GM19023 (cell line): ENCODE results near the gene TULP4.
"Not testable (repeated sequence)": the region's sequence is repeated elsewhere in the genome, so short reads cannot be mapped to it uniquely, and the experiment has no call there.

Experiments
- ATAC-seq: cut with Tn5 transposase; IDR thresholded peaks from one replicate; pipeline ENCODE4 v1.9.1; 2021; ENCODE audit warnings: mild to moderate bottlenecking, moderate library complexity; ENCODE audit not compliant: unreplicated experiment

The TULP4 gene

DNA sequence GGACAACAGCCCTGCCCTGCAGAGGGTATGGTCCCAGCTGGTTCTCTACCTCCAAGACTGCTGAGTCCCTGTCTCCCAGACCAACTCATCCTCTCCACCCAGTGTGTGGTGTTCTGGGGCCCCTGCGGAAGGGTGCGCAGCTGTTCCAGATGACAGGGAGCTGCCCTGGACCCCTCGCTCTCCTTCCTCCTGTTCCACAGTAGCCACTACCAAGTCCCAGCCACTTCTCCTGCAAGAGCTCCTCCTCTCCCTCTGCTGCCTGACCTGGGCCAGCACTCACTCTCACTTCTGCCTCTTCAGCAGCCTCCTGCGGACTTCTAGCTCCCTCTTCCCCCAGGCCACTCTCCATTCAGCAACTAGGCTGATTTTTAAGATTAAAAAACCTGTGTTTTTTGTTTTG is 207.5 kb downstream of the TULP4 start:
- ATAC-seq: no peak

DNA sequence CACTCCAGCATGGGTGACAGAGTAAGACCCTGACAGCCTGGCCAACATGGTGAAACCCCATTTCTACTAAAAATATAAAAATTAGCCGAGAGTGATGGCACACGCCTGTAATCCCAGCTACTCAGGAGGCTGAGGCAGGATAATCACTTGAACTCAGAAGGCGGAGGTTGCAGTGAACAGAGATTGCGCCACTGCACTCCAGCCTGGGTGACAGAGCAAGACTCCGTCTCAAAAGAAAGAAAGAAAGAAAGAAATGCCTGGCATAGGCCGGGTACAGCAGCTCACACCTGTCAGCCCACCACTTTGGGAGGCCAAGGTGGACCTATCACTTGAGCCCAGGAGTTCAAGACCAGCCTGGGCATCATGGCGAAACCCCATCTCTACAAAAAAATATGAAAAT is 208.7 kb downstream of the TULP4 start:
- ATAC-seq: not testable (repeated sequence)

DNA sequence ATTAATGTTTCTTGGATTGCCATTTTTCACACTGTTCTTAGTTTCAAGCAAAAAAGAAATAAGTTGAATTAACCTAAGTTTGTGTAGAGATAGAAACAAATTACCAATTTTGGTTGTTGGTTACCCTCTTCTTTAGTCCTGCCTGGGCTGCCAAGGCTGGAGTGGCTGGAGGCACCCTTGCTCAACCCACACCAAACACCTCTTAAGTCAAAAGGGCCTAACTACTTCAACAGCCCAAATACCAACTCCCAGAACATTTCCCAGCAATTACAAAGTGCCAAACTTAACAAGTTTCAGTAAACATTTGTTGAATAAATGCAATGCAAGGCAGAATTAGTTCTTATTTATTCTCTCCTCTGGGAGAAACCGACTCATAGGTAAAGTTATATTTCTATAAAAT is 209.5 kb downstream of the TULP4 start:
- ATAC-seq: no peak

DNA sequence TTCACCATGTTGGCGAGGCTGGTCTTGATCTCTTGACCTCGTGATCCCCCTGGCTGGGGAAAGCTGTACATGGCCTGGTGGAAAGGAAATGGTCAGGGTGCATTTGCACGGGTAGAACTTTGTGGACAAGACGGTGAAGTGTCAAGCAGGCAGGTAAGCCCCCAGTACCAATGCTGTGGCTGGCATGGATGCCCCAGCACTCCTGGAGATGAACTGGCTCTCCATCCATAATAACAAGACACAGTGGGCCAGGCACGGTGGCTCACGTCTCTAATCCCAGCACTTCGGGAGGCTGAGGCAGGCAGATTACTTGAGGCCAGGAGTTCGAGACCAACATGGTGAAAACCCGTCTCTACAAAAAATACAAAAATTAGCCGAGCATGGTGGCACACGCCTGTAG is 210.4 kb downstream of the TULP4 start:
- ATAC-seq: no peak

DNA sequence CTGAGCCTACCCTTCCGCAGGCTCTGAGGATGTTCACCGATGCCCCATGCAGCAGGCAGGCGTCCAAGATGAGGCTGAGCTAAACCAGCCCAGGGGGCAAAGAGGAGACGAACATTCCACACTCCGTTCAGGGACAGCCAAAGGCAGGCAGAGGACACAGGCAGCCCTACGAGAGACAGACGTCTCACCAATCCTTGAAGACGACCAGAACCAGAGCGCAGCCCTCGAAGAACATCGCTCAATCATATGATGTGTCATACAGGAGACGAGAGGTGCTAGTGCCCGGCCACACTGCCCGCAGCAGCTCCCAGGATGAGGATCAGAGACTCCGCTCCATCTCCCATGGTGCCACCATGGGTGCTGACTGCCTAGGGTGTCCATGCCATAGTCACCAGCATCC is 212.0 kb downstream of the TULP4 start:
- no peak for ATAC-seq

DNA sequence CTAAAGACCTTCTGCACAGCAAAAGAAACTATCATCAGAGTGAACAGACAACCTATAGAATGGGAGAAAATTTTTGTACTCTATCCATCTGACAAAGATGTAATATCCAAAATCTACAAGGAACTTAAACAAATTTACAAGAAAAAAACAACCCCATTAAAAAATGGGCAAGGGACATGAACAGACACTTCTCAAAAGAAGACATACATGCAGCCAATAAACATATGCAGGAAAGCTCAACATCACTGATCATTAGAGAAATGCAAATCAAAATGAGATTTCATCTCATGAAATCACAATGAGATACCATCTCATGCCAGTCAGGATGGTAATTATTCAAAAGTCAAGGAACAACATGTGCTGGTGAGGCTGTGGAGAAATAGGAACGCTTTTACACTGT is 215.6 kb downstream of the TULP4 start:
- not testable (repeated sequence) for ATAC-seq

DNA sequence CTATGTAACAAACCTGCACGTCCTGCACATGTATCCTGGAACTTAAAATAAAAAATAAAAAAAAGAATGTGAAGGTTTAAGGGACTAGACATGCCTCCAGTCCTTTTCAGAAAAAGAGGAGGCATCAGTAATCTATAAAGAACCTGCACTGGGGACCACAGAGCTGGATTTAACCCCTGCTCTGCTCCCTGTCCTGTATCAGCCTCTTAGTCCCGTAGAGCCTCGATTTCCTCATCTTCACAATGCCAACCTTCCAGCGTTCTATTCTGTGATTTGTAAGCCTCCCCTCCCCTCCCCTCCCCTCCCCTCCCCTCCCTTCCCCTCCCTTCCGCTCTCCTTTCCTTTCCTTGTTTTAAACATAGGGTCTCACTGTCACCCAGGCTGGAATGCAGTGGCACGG is 216.6 kb downstream of the TULP4 start:
- ATAC-seq: no peak

DNA sequence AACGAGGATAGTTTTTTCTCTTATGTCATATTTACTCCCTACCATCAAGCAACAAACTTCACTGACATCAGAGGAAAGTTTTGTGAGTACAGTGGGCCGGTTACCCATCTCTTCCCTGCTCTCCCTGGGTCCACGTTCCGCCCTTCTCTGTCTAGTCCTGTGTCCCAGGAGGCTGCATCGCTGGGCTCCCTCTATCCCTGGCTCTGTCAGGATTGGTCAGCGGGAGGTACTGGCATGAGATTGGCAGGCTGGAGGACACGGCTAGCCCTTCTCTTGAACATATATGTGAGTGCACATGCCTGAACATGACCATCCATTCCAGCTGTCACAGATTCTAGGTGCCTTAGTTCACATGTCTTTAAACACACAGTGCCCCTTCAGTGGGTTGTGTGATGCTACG is 217.4 kb downstream of the TULP4 start:
- ATAC-seq: no peak

DNA sequence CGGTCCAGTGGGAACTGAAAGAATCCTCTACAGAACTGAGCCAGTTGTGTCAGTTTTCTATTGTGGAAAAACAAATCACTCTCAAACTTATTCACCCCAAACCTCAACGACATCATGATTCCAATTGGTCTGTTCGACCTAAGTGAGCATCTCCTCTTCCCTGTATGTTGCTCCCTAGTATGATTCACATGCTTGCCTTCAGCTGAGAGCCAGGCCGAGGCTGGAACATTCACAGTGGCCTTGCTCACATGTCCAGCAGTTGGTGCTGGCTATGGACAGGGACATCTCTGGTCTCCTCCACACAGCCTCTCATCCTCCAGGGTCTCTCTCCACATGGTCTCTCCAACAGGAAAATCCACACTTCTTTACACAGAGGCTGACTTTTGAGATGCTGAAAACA is 219.3 kb downstream of the TULP4 start:
- no peak for ATAC-seq

DNA sequence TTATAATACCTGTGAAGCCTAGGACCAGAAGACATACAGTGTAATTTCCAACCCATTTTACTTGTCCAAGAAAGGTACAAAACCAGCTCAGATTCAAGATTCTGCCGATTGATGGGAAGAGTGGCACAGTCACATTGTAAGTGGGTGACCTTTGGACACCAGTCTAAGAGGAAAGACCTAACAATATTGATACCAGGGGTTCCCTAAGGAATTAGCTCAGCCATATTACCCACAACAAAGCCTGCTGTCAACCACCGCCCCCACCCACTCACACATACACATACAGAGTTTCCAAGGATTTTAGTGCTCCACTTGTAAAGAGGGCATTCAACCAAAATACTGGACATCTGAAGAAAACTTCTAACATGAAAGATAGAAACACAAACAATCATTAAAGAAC is 219.7 kb downstream of the TULP4 start:
- ATAC-seq: no peak

DNA sequence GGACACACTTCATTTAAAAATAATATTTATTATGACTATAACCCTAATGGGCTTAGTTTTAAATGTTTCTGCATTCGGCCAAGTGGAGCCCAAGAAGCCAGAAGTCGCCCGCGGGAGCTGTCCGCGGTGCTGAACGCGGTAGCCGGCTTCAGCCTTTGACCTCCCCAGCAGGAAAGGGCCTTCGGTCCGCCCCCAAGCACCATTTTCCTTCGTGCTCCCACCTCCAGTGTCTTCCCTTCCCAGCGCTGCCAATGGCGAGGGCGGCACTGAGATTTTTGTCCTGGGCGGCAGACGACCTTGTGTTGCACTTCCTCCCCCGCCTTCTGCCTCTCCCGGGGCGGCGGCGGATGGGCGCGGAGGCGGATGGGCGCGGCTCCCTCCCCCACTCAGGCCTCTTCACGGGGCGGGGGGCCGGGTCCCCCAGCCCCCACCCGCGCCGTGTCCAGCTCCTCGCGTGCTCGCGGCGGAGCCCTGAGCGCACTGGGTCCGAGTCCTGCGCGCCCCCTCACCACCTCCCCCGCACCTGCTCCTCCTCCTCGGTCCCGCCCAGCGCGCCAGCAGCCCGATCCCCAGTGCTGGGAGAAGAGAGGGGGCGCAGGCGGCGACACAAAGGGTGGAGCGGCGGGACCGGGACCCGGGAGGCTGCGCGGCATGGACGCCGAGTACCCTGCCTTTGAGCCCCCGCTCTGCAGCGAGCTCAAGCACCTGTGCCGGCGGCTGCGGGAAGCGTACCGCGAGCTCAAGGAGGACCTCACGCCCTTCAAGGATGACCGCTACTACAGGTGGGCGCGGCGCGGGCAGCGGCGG is 224.0 kb downstream of the TULP4 start:
- ATAC-seq: no peak

DNA sequence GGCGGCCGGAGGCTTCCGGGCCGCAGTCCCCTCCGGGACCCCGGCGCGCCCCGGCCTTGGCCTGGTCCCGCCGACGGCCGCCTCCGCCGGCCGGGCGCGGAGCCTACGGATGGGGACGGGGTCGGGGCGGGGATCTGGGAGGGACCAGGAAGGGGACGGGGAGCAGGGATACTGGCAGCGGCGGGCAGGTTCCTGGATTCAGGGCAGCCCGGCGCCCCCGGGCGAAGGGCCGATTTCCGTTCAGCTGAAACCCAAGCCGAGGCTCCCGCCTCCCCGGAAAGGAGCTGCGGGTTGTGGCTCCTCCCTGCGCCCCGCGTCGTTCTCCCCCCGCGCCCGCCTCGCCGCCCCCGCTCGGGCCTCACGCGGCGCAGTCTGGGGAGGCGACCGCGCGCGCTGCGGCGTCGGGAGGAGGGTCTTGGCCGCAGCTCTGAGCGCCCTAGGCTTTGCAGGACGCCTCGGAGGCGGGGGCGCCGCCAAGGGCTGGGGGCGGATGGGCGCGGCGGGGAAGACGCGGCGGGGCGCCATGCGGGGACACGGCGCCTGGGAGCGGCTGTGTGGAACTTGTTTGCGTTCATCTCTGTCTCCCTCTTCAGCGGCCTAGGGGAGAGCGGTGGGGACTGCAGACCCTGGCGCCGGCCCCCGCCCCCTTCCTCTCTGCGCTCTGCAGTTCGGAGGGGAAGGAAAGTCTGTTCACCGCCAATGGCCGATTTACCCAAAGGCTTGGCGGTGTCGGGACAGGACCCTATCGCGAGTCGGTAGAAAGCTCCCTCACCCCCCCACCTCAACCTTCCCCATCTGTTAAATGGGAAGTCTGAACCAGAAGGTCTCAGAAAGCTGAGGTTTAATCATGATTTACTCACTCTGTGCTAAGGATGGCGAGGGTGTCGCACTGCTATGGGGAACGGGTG is 224.9 kb downstream of the TULP4 start:
- no peak for ATAC-seq

DNA sequence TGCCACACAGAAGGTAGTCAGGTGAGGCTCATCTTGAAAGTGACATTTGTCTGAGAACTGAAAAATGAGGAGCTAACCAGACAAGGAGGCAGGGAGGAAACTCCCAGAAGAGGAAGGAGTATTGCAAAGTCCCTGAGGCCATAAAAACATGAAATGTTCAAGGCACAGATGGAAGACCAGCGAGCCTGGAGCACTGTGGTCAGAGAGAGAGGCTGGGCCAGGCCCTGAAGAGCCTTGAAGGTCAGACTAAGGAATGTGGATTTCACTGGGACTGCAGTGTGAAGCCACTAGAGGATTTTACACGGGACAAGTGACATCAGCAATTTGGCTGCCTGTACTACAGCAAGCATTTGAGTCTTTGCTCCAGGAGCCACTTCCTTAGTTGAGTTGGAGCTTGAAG is 226.5 kb downstream of the TULP4 start:
- ATAC-seq: no peak

DNA sequence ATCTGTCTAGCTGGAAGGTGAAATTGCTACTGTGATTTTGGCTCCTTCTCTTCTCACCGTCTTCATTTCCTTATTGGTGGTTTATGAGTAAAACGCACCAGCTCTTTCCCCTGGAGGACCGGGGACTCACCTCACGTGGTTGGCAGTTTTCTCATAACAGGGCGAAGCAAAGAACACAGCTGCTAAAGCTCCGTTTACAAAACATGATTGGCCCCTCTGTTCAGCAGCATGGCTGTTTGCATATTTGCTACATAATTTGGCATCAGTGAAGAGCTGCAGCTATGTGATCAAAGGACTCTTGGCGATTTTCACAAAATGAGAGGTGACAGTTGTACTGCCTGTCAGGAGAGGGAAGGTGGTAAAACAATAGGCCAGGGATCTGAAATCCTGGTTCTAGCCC is 227.1 kb downstream of the TULP4 start:
- ATAC-seq: no peak

DNA sequence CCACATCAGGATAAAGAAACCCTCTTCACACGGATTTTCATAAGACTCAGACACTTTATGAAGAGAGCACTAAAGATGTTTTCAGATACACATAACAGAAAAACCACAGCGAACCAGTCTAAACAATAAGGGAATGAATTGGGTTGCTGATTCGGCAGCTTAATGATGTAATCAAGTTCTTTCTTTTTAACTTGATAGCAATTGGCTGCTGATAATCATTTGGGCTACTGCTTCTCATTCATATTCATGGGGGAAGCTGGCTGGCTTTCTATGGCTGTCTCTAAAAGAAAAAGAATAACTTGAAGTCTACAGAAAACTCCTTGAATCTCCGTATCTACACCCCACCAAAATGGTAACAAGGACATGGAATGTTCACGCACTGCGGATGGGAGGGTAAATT is 227.6 kb downstream of the TULP4 start:
- ATAC-seq: no peak

DNA sequence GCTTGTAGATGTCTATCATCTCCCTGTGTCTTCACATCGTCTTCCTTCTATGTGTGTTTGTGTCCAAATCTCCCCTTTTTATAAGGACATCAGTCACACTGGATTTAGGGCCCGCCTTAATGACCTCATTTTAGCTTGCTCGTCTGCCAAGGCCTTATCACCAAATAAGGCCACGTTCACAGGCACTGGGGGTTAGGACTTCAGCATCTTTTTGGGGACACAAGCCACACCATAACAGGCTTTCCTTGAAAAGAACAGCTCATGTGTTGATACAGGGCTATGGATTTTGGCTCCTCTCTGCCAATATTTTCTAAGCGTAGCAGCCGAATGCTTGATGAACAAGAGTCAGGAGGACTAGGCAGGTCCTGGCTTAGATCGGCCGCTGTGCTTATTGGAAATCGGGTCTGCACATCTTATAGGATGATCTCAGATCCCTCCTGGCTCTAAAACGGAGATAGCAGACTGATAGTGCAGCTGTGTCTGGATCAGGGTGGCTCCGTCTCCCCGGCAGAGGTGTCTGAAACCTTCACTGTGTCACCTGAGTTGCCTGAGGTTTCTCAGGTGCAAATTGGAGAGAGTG is 231.4 kb downstream of the TULP4 start:
- ATAC-seq: no peak

DNA sequence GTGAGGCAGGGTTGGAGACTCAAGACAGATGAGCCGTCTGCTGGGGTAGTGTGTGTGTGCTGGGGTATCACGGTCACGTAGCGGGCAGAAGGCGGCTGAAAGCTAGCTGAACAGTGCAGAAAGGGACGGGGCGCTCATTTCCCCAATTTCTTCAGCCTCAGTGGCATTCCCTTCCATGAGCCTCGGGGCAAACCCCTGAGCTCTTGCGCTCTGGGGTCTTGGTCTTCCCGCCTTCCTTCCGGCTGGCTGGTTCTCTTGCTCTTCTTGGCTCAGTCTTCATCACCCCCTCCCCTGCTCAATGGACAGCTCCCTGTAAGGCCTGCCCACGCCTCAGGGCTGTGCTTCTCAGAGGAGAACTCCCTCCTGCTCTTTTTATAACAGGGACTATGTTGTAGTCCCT is 232.2 kb downstream of the TULP4 start:
- ATAC-seq: no peak

DNA sequence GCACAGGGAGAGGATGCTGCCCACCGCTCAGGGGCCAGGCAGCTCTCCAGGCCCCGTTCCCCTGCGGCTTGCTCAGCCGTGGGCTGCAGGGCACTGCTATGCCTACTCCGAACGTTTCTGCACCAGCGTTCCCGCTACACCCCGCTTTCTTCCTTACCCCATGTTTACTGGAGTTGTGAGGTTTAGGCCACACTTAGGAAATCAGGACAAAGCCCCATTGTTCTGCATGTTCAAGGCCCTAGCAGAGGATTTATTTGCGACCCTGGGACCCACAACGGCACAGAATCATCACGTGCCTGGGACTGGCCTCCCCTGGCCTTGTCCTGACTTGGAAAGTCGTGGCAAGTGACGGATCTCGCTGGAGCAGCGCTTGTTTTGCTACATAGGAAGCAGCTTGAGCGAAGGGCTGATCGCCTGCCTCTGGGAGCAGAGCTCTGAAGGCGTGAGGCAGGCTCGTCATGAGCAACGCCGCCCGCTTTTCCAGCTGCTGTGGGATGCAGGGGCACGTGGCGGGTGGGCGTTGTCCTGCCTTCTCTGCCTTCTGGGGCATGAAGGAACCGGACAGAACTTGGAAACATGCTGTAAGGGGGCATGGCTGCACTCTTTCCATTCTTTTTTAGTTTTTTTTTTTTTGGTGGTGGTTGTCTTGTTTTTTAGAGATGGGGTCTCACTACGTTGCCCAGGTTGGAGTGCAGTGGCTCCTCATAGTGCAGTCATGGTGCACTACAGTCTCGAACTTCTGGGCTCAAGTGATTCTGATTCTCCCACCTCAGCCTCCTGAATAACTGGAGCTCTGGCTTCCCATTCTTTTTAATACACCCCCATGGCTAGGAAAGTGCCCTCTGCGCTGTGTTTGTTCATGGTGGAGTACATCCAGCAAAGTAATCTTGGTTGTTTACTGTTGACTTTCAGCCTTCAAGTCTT is 233.0 kb downstream of the TULP4 start:
- no peak for ATAC-seq

DNA sequence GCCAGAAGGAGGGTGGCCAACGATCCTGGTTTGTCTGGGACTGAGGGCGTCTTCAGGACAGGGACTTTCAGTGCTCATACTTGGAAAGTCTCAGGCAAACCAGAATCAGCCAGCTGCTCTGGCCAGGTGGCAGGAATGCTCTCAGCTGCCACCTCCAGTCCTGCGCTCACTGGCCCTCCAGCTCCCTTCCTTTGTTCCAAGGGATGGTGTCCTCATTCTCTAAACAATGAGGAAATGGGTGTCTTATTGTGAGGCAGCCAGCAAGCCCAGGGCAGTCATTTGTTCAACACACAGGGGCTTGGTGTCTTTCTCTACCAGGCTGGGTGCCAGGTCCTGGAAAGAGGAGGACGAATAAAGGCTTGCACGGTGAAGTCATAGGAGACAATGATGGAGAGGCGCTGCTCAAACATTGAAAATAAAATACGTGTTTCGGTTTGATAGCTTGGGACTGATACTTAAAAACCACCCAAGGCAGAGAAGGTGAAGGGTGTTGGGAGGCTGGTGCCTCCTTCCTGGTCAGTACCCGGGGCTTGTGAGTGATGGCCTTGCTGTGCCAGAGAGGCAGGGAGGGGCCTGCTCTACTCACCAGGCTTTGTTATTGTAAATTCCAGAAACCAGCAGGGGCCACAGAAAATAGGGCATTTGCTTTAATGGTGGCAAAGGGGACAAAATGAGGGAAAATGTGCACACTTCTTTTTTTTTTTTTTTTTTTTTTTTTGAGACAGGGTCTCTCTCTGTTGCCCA is 236.3 kb downstream of the TULP4 start:
- no peak for ATAC-seq
